NB4 (cell line): ENCODE data around the gene RBM20.

Experiments
- POLR2A ChIP-seq: IDR thresholded peaks from 2 replicates; pipeline ENCODE4 v1.6.1; 2011; ENCODE audit warnings: mild to moderate bottlenecking; ENCODE audit not compliant: insufficient read length; ENCODE audit errors: extremely low read depth
- TF ChIP-seq, protein P1 (sequence below): IDR thresholded peaks from one replicate; pipeline ENCODE4 v1.5.1; 2012; ENCODE audit warnings: low read depth, low read length

DNA sequence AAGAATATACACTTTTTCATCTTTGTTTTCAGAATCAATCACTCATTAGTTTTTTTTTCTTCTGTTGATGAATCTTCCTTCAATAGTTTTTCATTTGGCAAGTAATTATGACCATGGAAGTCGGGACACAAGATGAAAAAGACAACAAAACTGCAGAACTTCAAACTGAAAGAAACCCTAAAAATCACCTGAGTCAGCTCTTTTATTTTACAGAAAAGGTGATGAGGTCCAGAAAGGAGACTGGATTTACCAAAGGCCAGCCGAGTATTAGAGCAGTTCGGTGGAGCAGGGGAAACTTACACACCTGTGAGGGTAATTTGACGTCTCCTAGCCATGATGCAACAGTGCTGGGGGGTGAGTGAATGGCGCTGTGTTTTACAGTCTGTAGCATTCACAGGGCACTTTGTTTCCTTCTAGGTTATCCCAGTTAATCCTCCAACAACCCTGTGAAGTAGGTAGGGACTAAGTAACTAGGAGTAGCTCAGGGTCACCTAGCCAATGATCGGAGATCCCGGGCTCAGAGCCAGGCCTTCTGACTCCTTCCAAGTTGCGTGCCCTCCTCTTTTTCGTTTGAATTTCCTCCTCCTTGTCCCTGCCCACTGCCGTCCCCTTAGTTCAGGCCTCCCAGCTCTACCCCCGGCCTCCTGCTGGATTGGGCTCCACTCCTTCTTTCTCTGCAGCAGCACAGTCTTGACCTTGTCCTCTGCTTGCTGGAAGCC is 14.0 kb downstream of the RBM20 start:
- no peak for TF ChIP-seq POLR2A
- TF ChIP-seq, protein P1, sequence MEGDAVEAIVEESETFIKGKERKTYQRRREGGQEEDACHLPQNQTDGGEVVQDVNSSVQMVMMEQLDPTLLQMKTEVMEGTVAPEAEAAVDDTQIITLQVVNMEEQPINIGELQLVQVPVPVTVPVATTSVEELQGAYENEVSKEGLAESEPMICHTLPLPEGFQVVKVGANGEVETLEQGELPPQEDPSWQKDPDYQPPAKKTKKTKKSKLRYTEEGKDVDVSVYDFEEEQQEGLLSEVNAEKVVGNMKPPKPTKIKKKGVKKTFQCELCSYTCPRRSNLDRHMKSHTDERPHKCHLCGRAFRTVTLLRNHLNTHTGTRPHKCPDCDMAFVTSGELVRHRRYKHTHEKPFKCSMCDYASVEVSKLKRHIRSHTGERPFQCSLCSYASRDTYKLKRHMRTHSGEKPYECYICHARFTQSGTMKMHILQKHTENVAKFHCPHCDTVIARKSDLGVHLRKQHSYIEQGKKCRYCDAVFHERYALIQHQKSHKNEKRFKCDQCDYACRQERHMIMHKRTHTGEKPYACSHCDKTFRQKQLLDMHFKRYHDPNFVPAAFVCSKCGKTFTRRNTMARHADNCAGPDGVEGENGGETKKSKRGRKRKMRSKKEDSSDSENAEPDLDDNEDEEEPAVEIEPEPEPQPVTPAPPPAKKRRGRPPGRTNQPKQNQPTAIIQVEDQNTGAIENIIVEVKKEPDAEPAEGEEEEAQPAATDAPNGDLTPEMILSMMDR: no peak
